Fibroblast of lung (primary cell): ENCODE measurements around the gene NOL11. TPM values are rescaled to one million over a fixed set of nuclear protein-coding genes. Genes with fewer than 3 reads are reported as not detected.

Experiments used
- DNase-seq, 2 donors: peaks; one replicate each; pipeline versions ENCODE4 v3.0.0 to v3.0.0-alpha.2; 2010; ENCODE audit warnings: low read depth in 2 of 2
- H2AFZ ChIP-seq: 2 replicates; pipeline ENCODE4 v1.5.1; 2012; ENCODE audit warnings: low read length, control low read depth, inconsistent platforms
- H3K27ac ChIP-seq: 2 replicates; pipeline ENCODE4 v1.5.1; 2011; ENCODE audit warnings: low read length, control low read depth; ENCODE audit not compliant: insufficient read depth
- H3K27me3 ChIP-seq: 2 replicates; pipeline ENCODE4 v1.5.1; 2011; ENCODE audit warnings: mild to moderate bottlenecking, low read length; ENCODE audit not compliant: control insufficient read depth, insufficient read depth
- H3K36me3 ChIP-seq: 2 replicates; pipeline ENCODE4 v1.5.1; 2011; ENCODE audit warnings: low read length; ENCODE audit not compliant: control insufficient read depth, insufficient read depth
- H3K4me1 ChIP-seq: 2 replicates; pipeline ENCODE4 v1.5.1; 2011; ENCODE audit warnings: low read length; ENCODE audit not compliant: control insufficient read depth, insufficient read depth; ENCODE audit errors: extremely low read depth
- H3K4me2 ChIP-seq: 2 replicates; pipeline ENCODE4 v1.5.1; 2011; ENCODE audit warnings: low read length, control low read depth; ENCODE audit not compliant: insufficient read depth; ENCODE audit errors: extremely low read depth
- H3K4me3 ChIP-seq, 4 experiments: fragments of 200-600 bp in 1 of 4; sonication (generic) in 1 of 4; replicated peaks in 1 of 4; 2 replicates each; pipeline ENCODE4 v1.5.1; 2011 to 2016; ENCODE audit warnings: low read length in 4 of 4, low read depth in 3 of 4, mild to moderate bottlenecking in 3 of 4, control low read depth in 2 of 4, inconsistent platforms in 1 of 4, mixed read lengths in 1 of 4; ENCODE audit not compliant: insufficient read depth in 1 of 4; ENCODE audit errors: control extremely low read depth in 1 of 4
- H3K79me2 ChIP-seq: 2 replicates; pipeline ENCODE4 v1.5.1; 2012; ENCODE audit warnings: mild to moderate bottlenecking, low read length, inconsistent platforms; ENCODE audit not compliant: control insufficient read depth, insufficient read depth
- H3K9ac ChIP-seq: 2 replicates; pipeline ENCODE4 v1.5.1; 2011; ENCODE audit warnings: mild to moderate bottlenecking, low read length, control low read depth; ENCODE audit not compliant: insufficient read depth
- H3K9me3 ChIP-seq: 2 replicates; pipeline ENCODE4 v1.5.1; 2012; ENCODE audit warnings: low read depth, low read length; ENCODE audit not compliant: control insufficient read depth, insufficient read depth
- H4K20me1 ChIP-seq: 2 replicates; pipeline ENCODE4 v1.5.1; 2011; ENCODE audit warnings: low read length; ENCODE audit not compliant: control insufficient read depth, insufficient read depth; ENCODE audit errors: extremely low read depth
- CTCF ChIP-seq, 2 donors: IDR thresholded peaks in 1 of 2; conservative IDR thresholded peaks in 1 of 2; 1 replicate in 1 of 2; 2 replicates in 1 of 2; pipeline ENCODE4 v1.5.1; 2011 to 2012; ENCODE audit warnings: low read length in 2 of 2, control low read depth in 1 of 2, inconsistent platforms in 1 of 2, low read depth in 1 of 2, mild to moderate bottlenecking in 1 of 2
- EZH2 ChIP-seq: IDR thresholded peaks from 2 replicates; pipeline ENCODE4 v1.5.1; 2012; ENCODE audit warnings: low read length, control low read depth, mild to moderate bottlenecking; ENCODE audit errors: missing control alignments
- polyA plus RNA-seq, 2 donors: library from polyadenylated mRNA; depleted of rRNA in 1 of 2; stranded (reverse) in 1 of 2; unstranded in 1 of 2; fragments of >200 nt; gene quantifications; 2 replicates each; pipeline ENCODE4 v1.2.1, GENCODE V29; 2011 to 2012; ENCODE audit warnings: missing spikeins in 1 of 2
- total RNA-seq: library from RNA; depleted of rRNA; stranded (reverse); fragments of >200 nt; gene quantifications from 2 replicates; pipeline ENCODE4 v1.2.1, GENCODE V29; 2014

Gene NOL11
- total and polyA plus RNA-seq, 2 donors (not counting 1 experiment from before 2014, with no cell fraction given), result 21.5 to 35.6 TPM

GRCh38 chr17:67729903-67730302 lies 12.2 kb downstream of the NOL11 start:
- Histone ChIP-seq H3K27me3 (no peaks in the 10 kb centered on the region), H3K4me1 (no peaks in the 10 kb centered on the region), H2AFZ (no peak overlapping the region), H3K4me3 (no peak overlapping the region), H3K4me2 (no peak overlapping the region), H3K79me2 (no peaks in the 10 kb centered on the region), H3K36me3 (peaks cover 11% of the 10 kb centered on the region), H4K20me1 (no peaks in the 10 kb centered on the region), H3K27ac (no peak overlapping the region), H3K9me3 (no peaks in the 10 kb centered on the region), H3K9ac (no peak overlapping the region)
- TF ChIP-seq EZH2, result no peak
- TF ChIP-seq CTCF (conservative IDR thresholded peaks at IDR 0.05 in 1 of 2, IDR thresholded peaks at IDR 0.05 in 1 of 2; ENCODE audit: low read depth in 1 of 2, low read length in 2 of 2), result no peak
- DNase-seq, result no peak

- H3K79me2 ChIP-seq, result no peaks in the 10 kb centered on the region
- no peaks in the 10 kb centered on the region for H3K4me1 ChIP-seq
- DNase-seq, result no peak
- H4K20me1 ChIP-seq, result no peaks in the 10 kb centered on the region
- no peak overlapping the region for H3K9ac ChIP-seq
- peaks cover 9% of the 10 kb centered on the region for H3K36me3 ChIP-seq
- TF ChIP-seq CTCF (conservative IDR thresholded peaks at IDR 0.05 in 1 of 2, IDR thresholded peaks at IDR 0.05 in 1 of 2; ENCODE audit: low read depth in 1 of 2, low read length in 2 of 2) (no peak), EZH2 (no peak)
- no peak overlapping the region for H3K4me2 ChIP-seq
- no peak overlapping the region for H2AFZ ChIP-seq
- no peaks in the 10 kb centered on the region for H3K9me3 ChIP-seq
- no peak overlapping the region for H3K27ac ChIP-seq
- no peaks in the 10 kb centered on the region for H3K27me3 ChIP-seq
- no peak overlapping the region for H3K4me3 ChIP-seq
Observed at GRCh38 chr17:67730731-67731130, 13.0 kb downstream of the NOL11 start.

- TF ChIP-seq CTCF (conservative IDR thresholded peaks at IDR 0.05 in 1 of 2, IDR thresholded peaks at IDR 0.05 in 1 of 2; ENCODE audit: low read depth in 1 of 2, low read length in 2 of 2) (no peak), EZH2 (no peak)
- H3K27me3 ChIP-seq, result no peaks in the 10 kb centered on the region
- H3K4me2 ChIP-seq, result no peak overlapping the region
- H3K9ac ChIP-seq, result no peak overlapping the region
- H3K79me2 ChIP-seq, result no peaks in the 10 kb centered on the region
- H3K4me3 ChIP-seq, result no peak overlapping the region
- H3K27ac ChIP-seq, result no peak overlapping the region
- peaks cover 2% of the 10 kb centered on the region for H3K36me3 ChIP-seq
- H3K4me1 ChIP-seq, result no peaks in the 10 kb centered on the region
- no peak overlapping the region for H2AFZ ChIP-seq
- no peaks in the 10 kb centered on the region for H4K20me1 ChIP-seq
- no peaks in the 10 kb centered on the region for H3K9me3 ChIP-seq
- no peak for DNase-seq
Observed at GRCh38 chr17:67733449-67733848, 15.7 kb downstream of the NOL11 start.
